ENCODE data around the gene TIMM44. TPM values are rescaled to one million over a fixed set of nuclear protein-coding genes. Genes with fewer than 3 reads are reported as not detected.

Gene TIMM44
- total RNA-seq, 1 donor from 2014 or later = 26.2 TPM

GRCh38 chr19:7915250-7916102, 28.0 kb downstream of the TIMM44 start:
- DNase-seq (ENCODE audit: low read depth in 2 of 2) = no peak

DNA sequence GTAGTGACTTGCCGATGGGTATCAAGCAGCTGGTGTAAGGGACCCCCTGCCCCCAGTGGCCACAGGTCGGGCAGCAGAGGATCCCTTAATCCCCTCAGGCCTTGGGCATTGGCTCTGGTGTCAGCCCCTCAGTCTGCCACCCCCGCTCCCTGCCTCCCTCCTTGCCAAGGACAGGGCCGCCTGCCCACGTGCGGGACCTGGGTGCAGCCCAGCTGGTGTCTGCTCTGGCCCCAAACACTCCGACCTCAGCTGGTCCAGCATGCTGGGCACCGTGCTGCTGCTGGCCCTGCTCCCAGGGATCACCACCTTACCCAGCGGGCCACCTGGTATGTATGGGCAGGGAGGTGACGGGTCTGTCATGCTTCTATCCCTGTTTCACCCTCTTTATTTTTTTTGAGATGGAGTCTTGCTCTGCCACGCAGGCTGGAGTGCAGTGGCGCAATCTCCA, 28.8 kb downstream of the TIMM44 start, which contains the start of gene TGFBR3L:
Gene TGFBR3L (plus strand): TSS at position 233 of the 448 bp plus-strand sequence.
- no peak for DNase-seq (ENCODE audit: low read depth in 2 of 2)

GRCh38 chr19:7914099-7914498, 29.4 kb downstream of the TIMM44 start:
- no peak for DNase-seq (ENCODE audit: low read depth in 2 of 2)

DNA sequence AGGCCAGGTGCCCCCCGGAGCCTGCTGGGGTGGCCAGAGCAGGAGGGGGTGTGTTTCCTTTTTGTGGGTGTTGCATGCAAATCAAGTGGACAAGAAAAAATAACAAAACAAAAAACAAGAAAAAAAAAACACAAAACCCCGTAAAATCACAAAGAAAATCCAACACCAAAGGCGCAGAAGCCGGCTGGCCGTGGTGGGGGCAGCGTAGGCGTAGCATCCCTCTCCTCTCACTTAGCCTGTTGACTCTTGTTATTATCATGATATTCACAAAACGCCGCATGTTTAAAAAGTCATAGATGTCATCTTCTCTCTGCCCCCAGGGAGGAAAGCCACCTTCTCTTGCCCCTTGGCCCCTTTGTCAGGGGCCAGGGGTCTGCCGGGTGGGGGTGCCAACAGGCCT, 29.8 kb downstream of the TIMM44 start:
- DNase-seq (ENCODE audit: low read depth in 2 of 2) = no peak

- DNase-seq (ENCODE audit: low read depth in 2 of 2) = no peak
These were observed 30.5 kb downstream of the TIMM44 start for GRCh38 chr19:7912697-7913564.

DNA sequence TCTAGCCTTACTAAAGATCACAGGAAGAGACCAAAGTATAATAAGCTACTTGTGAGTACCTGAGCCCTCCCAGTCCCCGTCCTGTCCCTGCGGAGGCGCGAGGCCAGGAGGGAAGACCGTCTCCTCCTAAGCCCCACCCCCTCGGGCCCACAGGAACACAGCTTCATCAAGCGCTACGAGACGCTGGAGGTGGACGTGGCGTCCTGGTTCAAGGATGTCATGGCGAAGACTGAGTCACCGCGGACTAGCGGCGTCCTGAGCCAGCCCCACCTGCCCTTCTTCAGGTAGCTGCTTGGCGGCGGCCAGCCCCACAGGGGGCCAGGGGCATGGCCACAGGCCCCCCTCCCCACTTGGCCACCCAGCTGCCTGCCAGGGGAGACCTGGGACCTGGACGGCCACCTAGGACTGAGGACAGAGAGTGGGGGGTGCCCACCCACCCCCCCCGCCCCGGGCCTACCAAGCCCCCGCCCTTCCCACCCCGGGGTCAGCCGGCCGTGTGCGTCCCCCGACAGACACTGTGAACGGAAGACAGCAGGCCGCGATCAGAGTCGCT, 31.2 kb downstream of the TIMM44 start:
- DNase-seq (ENCODE audit: low read depth in 2 of 2) = no peak

DNA sequence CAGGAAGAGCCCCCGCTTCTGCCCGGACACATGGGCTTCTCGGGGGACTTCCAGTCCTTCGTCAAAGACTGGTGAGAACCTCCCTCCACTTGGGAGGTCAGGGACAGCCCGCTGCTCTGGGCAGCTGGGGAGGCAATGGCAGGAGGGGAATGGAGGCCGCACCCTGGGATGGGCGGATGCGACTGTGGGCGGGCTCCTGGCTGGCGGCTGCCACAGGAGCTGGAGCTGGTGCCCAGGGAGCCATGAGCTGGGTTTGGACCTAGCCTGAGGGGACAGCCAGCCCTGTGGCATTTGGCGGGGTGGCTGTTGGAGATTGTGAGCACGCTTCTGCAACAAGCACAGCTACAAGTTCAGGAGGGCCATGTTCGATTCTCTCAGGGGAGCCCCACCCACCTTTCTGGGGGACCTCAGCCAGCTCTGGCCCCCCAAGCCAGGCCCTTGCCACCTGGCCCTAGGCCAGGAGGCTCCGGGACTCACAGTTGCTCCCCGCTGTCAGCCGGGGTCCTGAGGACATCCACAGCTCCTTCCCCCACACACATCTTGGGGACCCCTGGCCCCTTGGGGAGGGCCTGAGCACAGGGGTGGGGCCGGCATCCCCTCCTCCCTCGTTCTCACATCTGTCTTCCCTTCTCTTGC, 31.8 kb downstream of the TIMM44 start:
- DNase-seq (ENCODE audit: low read depth in 2 of 2) = no peak

DNA sequence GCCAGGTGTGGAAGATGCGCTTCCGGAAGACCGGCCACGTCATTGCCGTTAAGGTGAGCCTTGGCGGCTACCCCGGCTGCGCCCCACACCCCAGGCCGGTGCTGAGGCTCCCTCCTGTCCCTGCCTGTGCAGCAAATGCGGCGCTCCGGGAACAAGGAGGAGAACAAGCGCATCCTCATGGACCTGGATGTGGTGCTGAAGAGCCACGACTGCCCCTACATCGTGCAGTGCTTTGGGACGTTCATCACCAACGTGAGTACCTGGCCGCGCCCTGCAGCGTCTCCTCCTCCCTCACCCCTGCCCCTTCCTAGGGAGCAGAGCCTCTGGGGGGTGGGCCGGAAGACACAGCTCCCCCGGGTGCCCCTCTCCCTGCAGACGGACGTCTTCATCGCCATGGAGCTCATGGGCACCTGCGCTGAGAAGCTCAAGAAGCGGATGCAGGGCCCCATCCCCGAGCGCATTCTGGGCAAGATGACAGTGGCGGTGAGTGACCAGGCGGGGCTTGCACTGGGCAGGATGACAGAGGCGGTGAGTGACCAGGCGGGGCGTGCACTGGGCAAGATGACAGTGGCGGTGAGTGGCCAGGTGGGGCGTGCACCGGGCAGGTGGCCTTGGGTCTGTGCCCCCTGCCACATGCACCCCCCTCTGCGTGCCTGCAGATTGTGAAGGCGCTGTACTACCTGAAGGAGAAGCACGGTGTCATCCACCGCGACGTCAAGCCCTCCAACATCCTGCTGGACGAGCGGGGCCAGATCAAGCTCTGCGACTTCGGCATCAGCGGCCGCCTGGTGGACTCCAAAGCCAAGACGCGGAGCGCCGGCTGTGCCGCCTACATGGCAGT, 32.9 kb downstream of the TIMM44 start:
- DNase-seq (ENCODE audit: low read depth in 2 of 2) = no peak

DNA sequence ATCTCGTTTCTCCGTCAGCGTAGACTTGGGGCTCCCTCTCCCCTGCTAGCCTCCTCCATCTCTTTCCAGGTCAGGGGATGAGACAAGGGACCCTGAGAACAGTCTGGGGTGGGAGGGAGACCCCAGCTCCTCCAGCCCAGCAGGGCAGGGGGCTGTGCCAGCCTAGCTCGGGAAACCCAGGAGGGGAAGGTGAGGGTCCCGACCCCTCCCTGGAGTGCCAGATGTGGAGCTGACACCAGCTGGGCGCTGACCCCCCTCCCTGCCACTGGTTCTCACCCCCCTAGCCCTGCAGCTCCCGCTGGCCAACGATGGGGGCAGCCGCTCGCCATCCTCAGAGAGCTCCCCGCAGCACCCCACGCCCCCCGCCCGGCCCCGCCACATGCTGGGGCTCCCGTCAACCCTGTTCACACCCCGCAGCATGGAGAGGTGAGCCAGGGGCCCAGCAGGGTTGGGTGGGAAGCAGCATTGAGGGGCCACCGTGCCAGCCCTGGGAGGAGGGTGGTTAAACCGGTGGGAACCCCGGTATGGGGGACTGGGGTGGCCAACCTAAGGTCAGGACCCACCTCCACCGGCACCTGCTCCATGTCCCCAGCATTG, 33.9 kb downstream of the TIMM44 start:
- no peak for DNase-seq (ENCODE audit: low read depth in 2 of 2)

DNA sequence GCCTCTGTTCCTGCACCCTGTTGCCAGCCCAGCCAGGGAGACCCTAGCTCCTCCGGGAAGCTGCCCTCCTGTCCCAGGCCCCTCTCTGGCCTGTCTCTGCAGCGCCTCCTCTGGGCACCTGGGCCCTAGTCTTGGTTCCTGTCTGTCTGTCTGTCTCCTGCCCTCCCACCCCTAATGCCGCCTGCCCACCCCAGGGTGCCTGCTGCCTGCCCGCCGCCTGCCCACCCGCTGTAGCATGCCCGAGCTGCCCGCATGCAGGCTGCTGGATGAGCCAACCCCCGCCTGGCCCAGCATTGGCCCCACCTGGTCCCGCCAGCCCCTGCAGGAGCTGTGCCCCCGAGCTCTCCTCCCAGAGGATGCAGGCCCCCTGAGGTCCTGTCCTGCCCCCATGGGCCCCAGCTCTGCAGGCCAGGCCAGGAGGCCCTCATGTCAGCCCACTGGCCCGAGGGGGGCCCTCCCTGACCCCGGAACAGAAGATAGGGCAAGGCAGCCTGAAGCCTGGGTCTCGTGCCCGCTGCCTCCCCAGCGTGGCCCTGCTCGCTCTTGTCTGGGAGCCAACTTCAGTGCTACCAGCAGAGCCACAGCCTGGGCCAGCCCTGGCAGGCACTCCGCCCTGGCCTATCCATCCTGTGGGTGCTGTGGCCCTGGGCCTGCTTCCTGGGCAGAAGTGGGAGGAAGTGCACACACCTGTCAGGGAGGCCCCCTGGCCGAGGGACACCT, 34.6 kb downstream of the TIMM44 start:
- DNase-seq (ENCODE audit: low read depth in 2 of 2) = no peak

DNA sequence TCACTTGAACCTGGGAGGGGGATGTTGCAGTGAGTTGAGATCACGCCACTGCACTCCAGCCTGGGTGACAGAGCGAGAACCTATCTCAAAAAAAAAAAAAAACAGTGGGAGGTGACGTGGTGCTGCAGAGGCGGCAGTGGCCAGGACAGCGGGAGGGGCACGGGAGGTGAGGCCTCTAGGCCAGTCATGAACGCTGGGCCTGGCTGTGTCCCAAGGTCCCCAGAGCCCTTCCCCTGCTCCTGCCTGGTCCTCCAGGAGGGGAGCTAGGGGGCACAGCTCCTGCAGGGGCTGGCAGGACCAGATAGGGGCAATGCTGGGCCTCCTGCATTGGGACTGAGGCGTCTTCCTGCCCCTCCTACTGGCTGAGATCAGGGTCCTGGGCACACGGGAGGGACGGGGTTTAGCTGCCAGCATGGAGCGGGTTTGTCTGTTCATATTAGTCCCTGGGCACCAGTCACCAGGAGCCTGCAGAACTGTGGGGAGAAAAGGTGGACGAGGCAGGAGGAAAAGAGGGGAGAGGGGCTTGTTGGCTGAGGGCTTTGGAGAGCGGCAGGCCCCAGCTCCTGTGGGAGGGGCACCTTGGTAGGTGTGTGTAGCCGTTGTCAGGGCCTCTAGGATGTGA, 35.3 kb downstream of the TIMM44 start:
- no peak for DNase-seq (ENCODE audit: low read depth in 2 of 2)

GRCh38 chr19:7907544-7907943, 35.9 kb downstream of the TIMM44 start:
- DNase-seq (ENCODE audit: low read depth in 2 of 2) = no peak

- DNase-seq (ENCODE audit: low read depth in 2 of 2) = no peak
These were observed 36.3 kb downstream of the TIMM44 start for GRCh38 chr19:7907122-7907521.

GRCh38 chr19:7905859-7906258, 37.6 kb downstream of the TIMM44 start:
- no peak for DNase-seq (ENCODE audit: low read depth in 2 of 2)

- no peak for DNase-seq (ENCODE audit: low read depth in 2 of 2)
These were observed 38.2 kb downstream of the TIMM44 start for GRCh38 chr19:7905268-7905667.

- DNase-seq (ENCODE audit: low read depth in 2 of 2) = peak in 1 of 2 donors; percentile 37
These were observed 39.1 kb downstream of the TIMM44 start for GRCh38 chr19:7904074-7905020.

DNA sequence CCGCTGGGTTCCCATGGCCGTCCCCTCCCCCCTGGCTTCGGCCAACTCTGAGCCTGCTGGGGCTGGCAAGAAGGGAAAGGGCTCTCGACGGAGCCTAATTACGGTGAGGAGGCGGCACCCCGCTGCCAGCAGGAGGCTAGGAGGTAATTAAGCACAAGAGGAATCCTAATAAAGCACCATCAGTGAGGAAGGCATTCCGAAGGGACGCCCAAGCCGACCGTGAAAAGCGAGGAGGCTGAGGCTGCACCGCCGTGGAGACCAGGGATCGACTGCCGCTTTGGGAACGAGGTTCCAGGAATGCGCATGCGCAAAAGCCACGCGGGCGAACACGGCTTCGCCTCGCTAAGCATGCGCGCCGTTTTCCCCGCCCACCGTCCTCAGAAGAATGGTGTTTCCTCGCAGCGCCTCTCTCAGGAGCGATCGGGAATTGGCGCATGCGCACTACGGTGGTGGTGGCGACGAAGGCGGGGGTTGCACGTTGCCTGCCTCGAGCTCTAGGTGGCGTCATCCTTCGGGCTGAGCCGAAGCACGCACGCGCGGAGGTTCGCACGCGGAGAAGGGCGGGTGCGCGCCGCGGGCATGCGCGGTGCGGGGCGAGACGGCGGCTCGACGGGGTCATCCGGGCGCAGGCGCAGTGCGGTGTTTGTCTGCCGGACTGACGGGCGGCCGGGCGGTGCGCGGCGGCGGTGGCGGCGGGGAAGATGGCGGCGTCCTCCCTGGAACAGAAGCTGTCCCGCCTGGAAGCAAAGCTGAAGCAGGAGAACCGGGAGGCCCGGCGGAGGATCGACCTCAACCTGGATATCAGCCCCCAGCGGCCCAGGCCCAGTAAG, 40.0 kb downstream of the TIMM44 start, which contains the start of gene MAP2K7:
Gene MAP2K7 (plus strand): TSS at position 634 of the 830 bp plus-strand sequence. CDS start 68 bp downstream, at position 702.
- DNase-seq (ENCODE audit: low read depth in 2 of 2) = peak; percentile 98 to 99
